HG03378 (cell line): ENCODE results near the gene SCIMP.
"Not testable (repeated sequence)": the region's sequence is repeated elsewhere in the genome, so short reads cannot be mapped to it uniquely, and the experiment has no call there.

ENCODE experiments used
- ATAC-seq: cut with Tn5 transposase; IDR thresholded peaks from one replicate; pipeline ENCODE4 v1.9.1; 2021; ENCODE audit warnings: mild to moderate bottlenecking, moderate library complexity; ENCODE audit not compliant: unreplicated experiment

SCIMP gene

DNA sequence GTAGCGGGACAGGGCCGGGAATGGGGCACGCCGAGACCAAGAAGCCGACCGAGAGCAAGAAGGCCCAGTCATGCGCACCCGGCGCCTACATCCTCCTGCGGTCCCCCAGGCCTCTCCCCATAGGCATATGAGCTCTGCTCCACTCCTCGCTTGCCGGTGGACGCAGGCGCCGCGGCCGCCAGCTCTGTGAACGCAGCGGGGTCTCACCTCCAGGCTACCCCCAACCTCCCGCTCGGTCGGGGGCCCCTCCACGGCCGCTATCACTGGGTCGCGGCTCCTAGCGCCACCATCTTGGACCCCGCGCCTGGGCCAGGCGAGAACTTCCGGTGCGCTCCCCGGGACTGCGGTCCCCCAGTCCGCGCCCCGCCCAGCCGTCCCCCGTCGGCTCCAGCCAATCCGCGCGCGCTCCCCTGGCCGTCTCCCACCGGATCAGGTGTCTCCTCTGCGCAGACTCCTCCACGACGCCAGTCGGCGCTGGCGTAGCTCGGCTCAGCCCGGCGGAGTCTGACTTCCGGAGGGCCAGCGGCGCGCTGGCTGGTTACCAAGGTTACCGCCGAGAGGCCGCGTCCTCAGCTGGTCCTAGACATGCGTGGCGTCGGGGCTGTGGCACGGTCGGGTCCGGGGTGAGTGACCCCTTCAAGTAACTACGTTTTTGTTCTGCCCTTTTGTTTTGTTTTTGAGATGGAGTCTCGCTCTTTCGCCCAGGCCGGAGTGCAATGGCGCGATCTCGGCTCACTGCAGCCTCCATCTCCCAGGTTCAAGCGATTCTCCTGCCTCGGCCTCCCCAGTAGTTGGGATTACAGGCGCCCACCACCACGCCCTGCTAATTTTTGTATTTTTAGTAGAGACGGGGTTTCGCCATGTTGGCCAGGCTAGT lies 42.9 kb downstream of the SCIMP start, which contains the start of gene ZNF594:
Gene ZNF594, minus strand, starts transcription at position 328 of the 877 bp plus-strand sequence. CDS start 7,612 bp downstream, outside the sequence.
- peak; percentile 78 for ATAC-seq

DNA sequence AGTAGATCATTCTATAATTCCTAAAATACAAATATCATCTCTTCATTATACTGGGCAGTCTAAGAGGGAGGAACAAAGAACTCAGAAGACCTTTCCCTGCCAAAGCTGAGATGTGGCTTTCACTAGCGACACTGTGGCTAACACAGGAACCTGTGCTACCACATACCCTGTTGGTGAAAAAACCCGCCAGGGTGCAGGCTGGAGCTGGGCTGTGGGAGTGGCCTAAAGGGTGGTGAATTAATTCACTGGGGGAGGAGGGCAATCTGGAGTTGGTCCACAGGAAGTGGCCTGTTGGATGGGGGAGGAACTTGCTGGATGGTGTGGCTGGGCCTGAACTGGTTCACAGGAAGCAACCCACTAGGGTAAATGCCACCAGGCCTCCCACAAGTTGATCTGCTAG lies 50.4 kb downstream of the SCIMP start:
- no peak for ATAC-seq

DNA sequence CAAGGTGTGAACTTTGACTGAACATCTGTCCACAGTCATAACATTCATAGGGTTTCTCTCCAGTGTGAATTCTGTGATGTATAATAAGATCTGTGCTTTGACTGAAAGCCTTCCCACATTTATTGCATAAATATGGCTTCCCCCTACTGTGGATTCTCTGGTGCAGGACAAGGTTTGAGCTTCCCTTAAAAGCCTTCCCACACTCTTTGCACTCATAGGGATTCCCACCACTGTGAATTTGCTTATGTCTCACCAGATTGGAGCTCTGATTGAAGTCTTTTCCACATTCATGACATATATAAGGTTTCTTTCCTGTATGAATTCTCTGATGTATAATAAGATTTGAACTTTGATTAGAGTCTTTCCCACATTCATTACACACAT lies 51.3 kb downstream of the SCIMP start:
- no peak for ATAC-seq

DNA sequence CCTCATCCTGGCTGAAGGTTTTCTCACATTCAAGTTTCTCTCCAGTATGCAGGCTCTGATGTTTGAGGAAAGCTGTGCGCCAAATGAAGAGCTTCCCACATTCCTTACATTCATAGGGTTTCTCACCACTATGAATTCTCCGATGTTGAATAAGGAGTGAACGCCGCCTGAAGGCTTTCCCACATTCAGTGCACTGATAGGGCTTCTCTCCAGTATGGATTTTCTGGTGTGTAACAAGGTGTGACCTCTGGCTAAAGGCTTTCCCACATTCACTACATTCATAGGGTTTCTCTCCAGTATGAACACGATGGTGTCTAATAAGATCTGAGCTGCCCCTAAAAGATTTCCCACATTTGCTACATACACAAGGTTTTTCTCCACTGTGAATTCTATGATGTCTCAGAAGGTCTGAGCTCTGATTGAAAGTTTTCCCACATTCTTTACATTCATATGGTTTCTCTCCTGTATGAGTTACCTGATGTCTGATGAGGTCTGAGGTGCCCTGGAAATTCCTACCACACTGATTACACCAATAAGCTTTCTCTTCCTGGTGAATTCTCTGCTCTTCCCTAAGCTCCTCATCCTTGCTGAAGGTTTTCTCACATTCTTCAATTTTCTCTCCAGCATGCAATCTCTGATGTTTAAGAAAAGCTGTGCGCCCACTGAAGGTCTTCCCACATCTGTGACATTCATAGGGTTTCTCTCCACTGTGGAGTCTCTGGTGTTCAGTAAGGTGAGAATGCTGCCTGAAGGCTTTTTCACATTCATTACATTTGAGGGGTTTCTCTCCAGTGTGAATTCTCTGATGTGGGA lies 51.9 kb downstream of the SCIMP start:
- no peak for ATAC-seq

DNA sequence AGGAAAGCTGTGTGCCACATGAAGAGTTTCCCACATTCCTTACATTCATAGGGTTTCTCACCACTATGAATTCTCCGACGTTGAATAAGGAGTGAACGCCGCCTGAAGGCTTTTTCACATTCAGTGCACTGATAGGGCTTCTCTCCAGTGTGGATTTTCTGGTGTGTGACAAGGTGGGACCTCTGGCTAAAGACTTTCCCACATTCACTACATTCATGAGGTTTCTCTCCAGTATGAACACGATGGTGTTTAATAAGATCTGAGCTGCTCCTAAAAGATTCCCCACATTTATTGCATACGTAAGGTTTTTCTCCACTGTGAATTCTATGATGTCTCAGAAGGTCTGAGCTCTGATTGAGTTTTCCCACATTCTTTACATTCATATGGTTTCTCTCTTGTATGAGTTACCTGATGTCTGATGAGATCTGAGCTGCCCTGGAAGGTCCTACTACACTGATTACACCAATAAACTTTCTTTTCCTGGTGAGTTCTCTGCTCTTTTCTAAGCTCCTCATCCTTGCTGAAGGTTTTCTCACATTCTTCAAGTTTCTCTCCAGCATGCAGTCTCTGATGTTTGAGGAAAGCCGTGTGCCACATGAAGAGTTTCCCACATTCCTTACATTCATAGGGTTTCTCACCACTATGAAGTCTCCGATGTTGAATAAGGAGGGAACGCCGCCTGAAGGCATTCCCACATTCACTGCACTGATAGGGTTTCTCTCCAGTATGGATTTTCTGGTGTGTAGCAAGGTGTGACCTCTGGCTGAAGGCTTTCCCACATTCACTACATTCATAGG lies 53.0 kb downstream of the SCIMP start:
- no peak for ATAC-seq

DNA sequence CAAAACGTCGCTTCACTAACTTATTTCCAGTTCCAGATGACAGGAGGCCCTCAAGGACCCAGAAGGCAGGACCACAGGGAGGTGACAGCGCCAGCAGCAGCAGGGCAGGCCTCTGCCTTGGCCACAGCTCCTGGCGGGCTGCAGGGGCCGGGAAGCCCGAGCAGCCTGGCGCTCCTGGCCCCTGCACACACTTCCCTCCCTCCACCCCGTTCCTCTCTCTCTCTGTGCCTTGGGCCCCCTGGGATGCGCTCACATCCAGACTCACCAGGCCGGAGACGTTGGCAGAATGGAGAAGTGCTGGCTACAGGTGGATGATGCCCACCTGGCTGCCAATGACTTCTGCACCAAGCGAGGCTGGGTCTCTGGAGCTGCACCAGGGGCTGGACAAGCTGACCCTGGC lies 55.7 kb downstream of the SCIMP start:
- no peak for ATAC-seq

- not testable (repeated sequence) for ATAC-seq
These were observed 59.6 kb downstream of the SCIMP start for GRCh38 chr17:5175027-5175426.

DNA sequence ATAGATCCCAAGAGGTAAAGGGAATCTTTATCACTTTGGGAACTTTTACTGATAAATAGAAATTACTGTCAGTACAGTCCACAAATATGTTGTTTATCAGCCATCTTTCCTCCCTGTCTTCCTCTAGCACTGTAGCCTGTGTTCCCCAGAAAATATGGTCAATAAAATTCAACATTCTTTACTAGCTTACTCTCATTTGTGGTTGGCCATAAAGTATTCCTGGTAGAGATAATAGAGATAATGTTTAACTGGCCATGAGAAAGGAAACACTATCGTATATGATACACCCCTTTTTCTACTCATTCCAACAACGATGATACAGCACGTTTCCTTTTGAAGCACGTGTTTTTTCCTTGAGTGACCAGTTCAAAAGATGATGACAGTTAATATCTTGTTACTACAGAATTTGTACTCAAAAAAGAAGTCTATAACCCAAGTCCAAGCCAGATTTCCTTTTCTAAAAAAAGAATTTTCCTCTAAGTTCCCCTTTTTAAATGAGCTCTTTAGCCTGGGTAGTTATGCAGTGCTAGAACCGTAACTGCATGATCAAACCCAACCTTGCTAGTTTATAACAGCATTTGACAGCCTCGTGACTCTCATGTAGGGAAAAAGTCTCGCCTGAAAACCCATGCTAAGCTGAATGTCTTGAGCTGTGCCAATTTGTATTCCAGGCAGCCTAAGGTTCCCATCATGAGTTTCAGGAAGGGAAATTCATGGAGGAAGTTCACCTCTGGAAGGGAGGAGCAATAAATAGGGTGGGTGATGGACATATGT lies 68.7 kb downstream of the SCIMP start:
- not testable (repeated sequence) for ATAC-seq

DNA sequence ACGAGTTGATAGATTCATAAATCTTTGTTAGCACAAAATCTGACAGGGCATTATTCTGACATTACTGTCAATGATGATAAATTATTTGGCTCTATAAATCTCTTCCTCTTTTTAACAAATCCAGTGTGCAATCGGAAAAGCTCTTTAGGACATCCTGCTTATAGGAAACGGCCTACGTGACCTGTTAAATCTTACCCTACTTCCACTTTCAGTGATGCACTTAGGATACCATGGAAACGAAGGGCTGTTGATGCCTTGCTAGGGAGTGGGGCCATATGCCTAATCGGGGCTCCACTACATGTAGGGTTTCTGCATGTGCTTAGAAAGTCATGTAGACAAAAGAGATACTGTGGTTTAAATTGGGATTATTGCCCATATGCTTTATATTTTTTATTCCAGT lies 70.2 kb downstream of the SCIMP start:
- no peak for ATAC-seq

DNA sequence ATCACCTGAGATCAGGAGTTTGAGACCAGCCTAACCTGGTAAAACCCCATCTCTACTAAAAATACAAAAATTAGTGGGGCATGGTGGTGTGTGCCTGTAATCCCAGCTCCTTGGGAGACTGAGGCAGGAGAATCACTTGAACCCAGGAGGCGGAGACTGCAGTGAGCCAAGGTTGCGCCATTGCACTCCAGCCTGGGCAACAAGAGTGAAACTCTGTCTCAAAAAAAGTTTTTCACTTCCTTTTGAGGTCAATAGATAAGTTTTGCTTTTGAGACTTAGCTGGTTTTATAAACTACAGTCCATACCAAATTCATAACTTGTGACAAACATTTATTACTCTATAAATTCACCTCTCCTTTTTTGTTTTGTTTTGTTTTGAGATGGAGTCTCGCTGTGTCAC lies 72.9 kb downstream of the SCIMP start:
- not testable (repeated sequence) for ATAC-seq

- ATAC-seq = not testable (repeated sequence)
These were observed 74.0 kb downstream of the SCIMP start for GRCh38 chr17:5160702-5161101.
